ENCODE measurements around the gene GPR25.

GPR25 gene

DNA sequence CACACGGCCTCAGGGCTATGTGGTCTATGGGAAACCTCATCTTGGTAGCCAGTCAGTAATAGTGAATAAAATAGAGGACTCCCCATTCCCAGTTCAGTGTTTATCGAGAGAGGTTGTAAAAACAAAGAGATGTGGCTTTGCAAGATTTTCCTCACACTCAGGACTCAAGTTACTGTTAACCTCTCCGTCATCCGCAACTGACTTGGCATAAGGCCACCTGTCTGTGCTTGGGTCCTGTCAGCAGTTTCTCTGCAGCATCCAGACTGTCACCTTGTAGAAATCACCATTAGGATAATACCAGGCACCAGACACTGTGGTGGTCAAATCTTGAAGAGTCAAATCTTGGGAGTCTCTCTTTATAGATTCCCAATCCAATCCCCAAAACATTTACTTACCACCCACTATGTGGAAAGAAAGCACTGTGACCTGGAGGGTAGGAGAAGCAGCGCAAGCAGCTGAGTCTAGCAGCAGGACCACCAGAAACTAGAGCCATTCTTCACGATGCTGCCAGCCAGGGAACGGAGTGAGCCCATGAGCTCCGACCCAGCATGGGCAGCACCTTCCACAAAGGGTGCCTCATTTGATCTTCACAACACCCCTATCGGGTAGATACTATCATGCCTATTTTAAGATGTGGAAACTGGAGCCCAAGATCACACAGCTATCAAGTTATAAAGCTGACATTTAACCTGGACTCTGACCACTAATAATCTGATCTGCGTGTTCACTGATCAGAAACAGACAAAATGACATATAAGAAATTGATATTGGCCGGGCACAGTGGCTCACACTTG, 5.6 kb upstream of the GPR25 start:
- H4K20me1 ChIP-seq (ENCODE audit: insufficient read depth), result no peaks in the 10 kb centered on the region
- peak overlapping the region; percentile 86 for H3K27ac ChIP-seq
- TF ChIP-seq, protein P1, sequence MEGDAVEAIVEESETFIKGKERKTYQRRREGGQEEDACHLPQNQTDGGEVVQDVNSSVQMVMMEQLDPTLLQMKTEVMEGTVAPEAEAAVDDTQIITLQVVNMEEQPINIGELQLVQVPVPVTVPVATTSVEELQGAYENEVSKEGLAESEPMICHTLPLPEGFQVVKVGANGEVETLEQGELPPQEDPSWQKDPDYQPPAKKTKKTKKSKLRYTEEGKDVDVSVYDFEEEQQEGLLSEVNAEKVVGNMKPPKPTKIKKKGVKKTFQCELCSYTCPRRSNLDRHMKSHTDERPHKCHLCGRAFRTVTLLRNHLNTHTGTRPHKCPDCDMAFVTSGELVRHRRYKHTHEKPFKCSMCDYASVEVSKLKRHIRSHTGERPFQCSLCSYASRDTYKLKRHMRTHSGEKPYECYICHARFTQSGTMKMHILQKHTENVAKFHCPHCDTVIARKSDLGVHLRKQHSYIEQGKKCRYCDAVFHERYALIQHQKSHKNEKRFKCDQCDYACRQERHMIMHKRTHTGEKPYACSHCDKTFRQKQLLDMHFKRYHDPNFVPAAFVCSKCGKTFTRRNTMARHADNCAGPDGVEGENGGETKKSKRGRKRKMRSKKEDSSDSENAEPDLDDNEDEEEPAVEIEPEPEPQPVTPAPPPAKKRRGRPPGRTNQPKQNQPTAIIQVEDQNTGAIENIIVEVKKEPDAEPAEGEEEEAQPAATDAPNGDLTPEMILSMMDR (conservative IDR thresholded peaks at IDR 0.05; ENCODE audit: low read depth, low read length), result peak; percentile 41; the same call in 1 of the 2 replicates
- peak overlapping the region; percentile 97 for H3K4me2 ChIP-seq
- peak overlapping the region; percentile 34; the same call in 1 of the 2 replicates for H2AFZ ChIP-seq (ENCODE audit: low read depth)
- no peaks in the 10 kb centered on the region for H3K79me2 ChIP-seq (ENCODE audit: insufficient read depth, low read depth)
- H3K4me1 ChIP-seq (ENCODE audit: low read depth, poor library complexity, severe bottlenecking), result peaks cover 74% of the 10 kb centered on the region
- no peaks in the 10 kb centered on the region for H3K27me3 ChIP-seq (ENCODE audit: insufficient read depth, low read depth)
- H3K4me3 ChIP-seq (IDR thresholded peaks at IDR 0.05; ENCODE audit: insufficient read depth, low read depth, low read length), result peak overlapping the region; percentile 88
- H3K9ac ChIP-seq, result peak overlapping the region; percentile 62
- no peaks in the 10 kb centered on the region for H3K36me3 ChIP-seq (ENCODE audit: insufficient read depth)

GRCh38 chr1:200869376-200869752, 3.4 kb upstream of the GPR25 start:
- no peak overlapping the region for H3K27ac ChIP-seq
- no peaks in the 10 kb centered on the region for H3K79me2 ChIP-seq (ENCODE audit: insufficient read depth, low read depth)
- H2AFZ ChIP-seq (ENCODE audit: low read depth), result no peak overlapping the region
- no peaks in the 10 kb centered on the region for H3K36me3 ChIP-seq (ENCODE audit: insufficient read depth)
- peaks cover 52% of the 10 kb centered on the region for H3K4me1 ChIP-seq (ENCODE audit: low read depth, poor library complexity, severe bottlenecking)
- no peaks in the 10 kb centered on the region for H4K20me1 ChIP-seq (ENCODE audit: insufficient read depth)
- H3K4me3 ChIP-seq (IDR thresholded peaks at IDR 0.05; ENCODE audit: insufficient read depth, low read depth, low read length), result no peak overlapping the region
- peak overlapping the region; percentile 7; the same call in 1 of the 2 replicates for H3K4me2 ChIP-seq
- H3K27me3 ChIP-seq (ENCODE audit: insufficient read depth, low read depth), result no peaks in the 10 kb centered on the region
- TF ChIP-seq, protein P1 (conservative IDR thresholded peaks at IDR 0.05; ENCODE audit: low read depth, low read length), result no peak
- H3K9ac ChIP-seq, result no peak overlapping the region

DNA sequence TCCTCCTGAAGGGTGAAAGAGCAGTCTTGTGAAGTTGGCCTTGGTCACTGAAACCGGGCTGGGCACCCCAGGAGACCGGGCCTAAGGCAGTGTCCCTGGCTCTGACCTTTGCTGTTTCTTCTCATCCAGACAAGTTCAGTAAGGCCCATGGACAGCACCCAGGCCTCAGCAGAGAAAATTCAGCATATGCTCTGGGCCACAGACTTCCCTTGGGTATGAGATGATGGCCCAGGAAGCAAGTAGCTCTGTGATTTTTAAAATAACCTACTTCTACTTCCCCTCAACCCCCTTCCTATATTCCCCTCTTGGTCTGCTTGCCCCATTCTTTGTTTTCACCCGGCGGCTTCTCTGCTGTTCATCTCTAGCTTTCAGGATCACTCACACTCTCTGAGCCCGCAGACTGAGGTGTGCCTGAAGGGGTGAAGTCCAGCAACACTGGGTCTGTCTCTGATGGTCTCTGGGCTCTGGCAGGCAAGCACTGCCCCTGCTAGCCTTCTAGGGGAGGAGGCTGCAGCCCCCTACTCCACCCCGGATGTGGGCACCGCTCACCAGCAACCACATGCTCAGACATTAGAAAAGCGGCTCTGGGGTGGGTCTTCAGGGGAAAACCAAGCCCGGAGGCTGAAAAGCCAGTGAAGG, 2.9 kb upstream of the GPR25 start:
- TF ChIP-seq, protein P1 (conservative IDR thresholded peaks at IDR 0.05; ENCODE audit: low read depth, low read length), result no peak
- H3K4me1 ChIP-seq (ENCODE audit: low read depth, poor library complexity, severe bottlenecking), result peaks cover 52% of the 10 kb centered on the region
- H2AFZ ChIP-seq (ENCODE audit: low read depth), result no peak overlapping the region
- H3K27me3 ChIP-seq (ENCODE audit: insufficient read depth, low read depth), result no peaks in the 10 kb centered on the region
- no peaks in the 10 kb centered on the region for H3K36me3 ChIP-seq (ENCODE audit: insufficient read depth)
- H4K20me1 ChIP-seq (ENCODE audit: insufficient read depth), result no peaks in the 10 kb centered on the region
- H3K9ac ChIP-seq, result no peak overlapping the region
- H3K27ac ChIP-seq, result no peak overlapping the region
- H3K4me3 ChIP-seq (IDR thresholded peaks at IDR 0.05; ENCODE audit: insufficient read depth, low read depth, low read length), result no peak overlapping the region
- H3K4me2 ChIP-seq, result peak overlapping the region; percentile 7; the same call in 1 of the 2 replicates
- H3K79me2 ChIP-seq (ENCODE audit: insufficient read depth, low read depth), result no peaks in the 10 kb centered on the region

DNA sequence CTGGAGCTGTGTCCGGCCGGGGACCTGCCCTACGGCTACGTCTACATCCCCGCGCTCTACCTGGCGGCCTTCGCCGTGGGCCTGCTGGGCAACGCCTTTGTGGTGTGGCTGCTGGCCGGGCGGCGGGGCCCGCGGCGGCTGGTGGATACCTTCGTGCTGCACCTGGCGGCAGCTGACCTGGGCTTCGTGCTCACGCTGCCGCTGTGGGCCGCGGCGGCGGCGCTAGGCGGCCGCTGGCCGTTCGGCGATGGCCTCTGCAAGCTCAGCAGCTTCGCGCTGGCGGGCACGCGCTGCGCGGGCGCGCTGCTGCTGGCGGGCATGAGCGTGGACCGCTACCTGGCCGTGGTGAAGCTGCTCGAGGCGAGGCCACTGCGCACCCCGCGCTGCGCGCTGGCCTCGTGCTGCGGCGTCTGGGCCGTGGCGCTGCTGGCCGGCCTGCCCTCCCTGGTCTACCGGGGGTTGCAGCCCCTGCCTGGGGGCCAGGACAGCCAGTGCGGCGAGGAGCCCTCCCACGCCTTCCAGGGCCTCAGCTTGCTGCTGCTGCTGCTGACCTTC, 412 bp downstream of the GPR25 start:
- Histone ChIP-seq H3K9ac (no peak overlapping the region), H3K4me1 (ENCODE audit: low read depth, poor library complexity, severe bottlenecking) (peaks cover 40% of the 10 kb centered on the region), H3K27me3 (ENCODE audit: insufficient read depth, low read depth) (no peaks in the 10 kb centered on the region), H4K20me1 (ENCODE audit: insufficient read depth) (no peaks in the 10 kb centered on the region), H3K79me2 (ENCODE audit: insufficient read depth, low read depth) (no peaks in the 10 kb centered on the region), H2AFZ (ENCODE audit: low read depth) (no peak overlapping the region), H3K4me3 (IDR thresholded peaks at IDR 0.05; ENCODE audit: insufficient read depth, low read depth, low read length) (no peak overlapping the region), H3K4me2 (no peak overlapping the region), H3K27ac (no peak overlapping the region), H3K36me3 (ENCODE audit: insufficient read depth) (no peaks in the 10 kb centered on the region)
- TF ChIP-seq, protein P1 (conservative IDR thresholded peaks at IDR 0.05; ENCODE audit: low read depth, low read length), result no peak
